G401.6 (cell line): ENCODE measurements around the gene SMAD7.

Experiments
- FAIRE-seq: peaks from 2 replicates; lab custom pipeline; 2012; peaks lifted over from hg19 to GRCh38; lab: Jason Lieb, UNC

The SMAD7 gene

GRCh38 chr18:48950536-48951447 is at the start of gene SMAD7:
Gene SMAD7, minus strand, starts transcription at chr18:48950965. Its CDS starts 541 bp downstream, at chr18:48950424.
- no peak for FAIRE-seq

- no peak for FAIRE-seq
Measured at GRCh38 chr18:48999569-48999968, 48.8 kb upstream of the SMAD7 start.

GRCh38 chr18:48997985-48998831 is 47.4 kb upstream of the SMAD7 start:
- FAIRE-seq, result peak; percentile 63

GRCh38 chr18:48997681-48997984 is 46.9 kb upstream of the SMAD7 start:
- FAIRE-seq, result no peak

GRCh38 chr18:48996901-48997463 is 46.2 kb upstream of the SMAD7 start:
- peak; percentile 98 for FAIRE-seq

- no peak for FAIRE-seq
Measured at GRCh38 chr18:48996041-48996440, 45.3 kb upstream of the SMAD7 start.

- no peak for FAIRE-seq
Measured at GRCh38 chr18:48994926-48995835, 44.4 kb upstream of the SMAD7 start.

- FAIRE-seq, result no peak
Measured at GRCh38 chr18:48994044-48994651, 43.4 kb upstream of the SMAD7 start.

- FAIRE-seq, result no peak
Measured at GRCh38 chr18:48993586-48993985, 42.8 kb upstream of the SMAD7 start.

- FAIRE-seq, result no peak
Measured at GRCh38 chr18:48992791-48993555, 42.2 kb upstream of the SMAD7 start.

- FAIRE-seq, result no peak
Measured at GRCh38 chr18:48992133-48992532, 41.4 kb upstream of the SMAD7 start.

GRCh38 chr18:48991676-48992075 is 40.9 kb upstream of the SMAD7 start:
- peak; percentile 40 for FAIRE-seq

- no peak for FAIRE-seq
Measured at GRCh38 chr18:48991319-48991660, 40.5 kb upstream of the SMAD7 start.

GRCh38 chr18:48990481-48991318 is 39.9 kb upstream of the SMAD7 start:
- no peak for FAIRE-seq

- peak; percentile 19 for FAIRE-seq
Measured at GRCh38 chr18:48989304-48990303, 38.8 kb upstream of the SMAD7 start.

GRCh38 chr18:48988508-48989303 is 37.9 kb upstream of the SMAD7 start:
- FAIRE-seq, result no peak

GRCh38 chr18:48987821-48988220 is 37.1 kb upstream of the SMAD7 start:
- peak; percentile 41 for FAIRE-seq
